NB4 (cell line): Measurements from ENCODE around the gene PRDM15.

Experiments
- POLR2A ChIP-seq: IDR thresholded peaks from 2 replicates; pipeline ENCODE4 v1.6.1; 2011; ENCODE audit warnings: mild to moderate bottlenecking; ENCODE audit not compliant: insufficient read length; ENCODE audit errors: extremely low read depth
- TF ChIP-seq, protein P1 (sequence below): IDR thresholded peaks from one replicate; pipeline ENCODE4 v1.5.1; 2012; ENCODE audit warnings: low read depth, low read length
- TF ChIP-seq, protein P2 (sequence below): IDR thresholded peaks from 2 replicates; pipeline ENCODE4 v1.6.1; 2011; ENCODE audit warnings: low read depth, low read length

DNA sequence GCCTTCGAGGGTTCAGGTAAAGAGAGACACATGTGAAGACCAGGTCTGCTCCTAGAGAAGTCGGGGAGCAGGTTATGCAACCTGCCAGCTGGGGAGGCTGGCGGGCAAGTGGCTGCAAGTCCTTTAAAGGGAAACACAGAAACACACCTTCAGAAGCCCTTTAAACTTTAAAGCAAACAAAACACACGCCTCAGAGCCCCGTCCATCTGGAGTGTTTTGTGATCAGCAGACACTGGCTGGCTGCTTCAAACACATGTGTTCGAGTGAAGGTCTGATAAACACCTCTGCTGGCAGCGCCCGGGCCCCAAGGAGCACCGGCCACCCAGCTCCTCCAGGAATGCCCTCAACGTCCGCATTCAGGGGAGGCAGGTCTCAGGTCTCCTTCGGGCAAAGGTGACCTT lies 127.5 kb downstream of the PRDM15 start:
- TF ChIP-seq POLR2A, result no peak
- TF ChIP-seq, protein P1, sequence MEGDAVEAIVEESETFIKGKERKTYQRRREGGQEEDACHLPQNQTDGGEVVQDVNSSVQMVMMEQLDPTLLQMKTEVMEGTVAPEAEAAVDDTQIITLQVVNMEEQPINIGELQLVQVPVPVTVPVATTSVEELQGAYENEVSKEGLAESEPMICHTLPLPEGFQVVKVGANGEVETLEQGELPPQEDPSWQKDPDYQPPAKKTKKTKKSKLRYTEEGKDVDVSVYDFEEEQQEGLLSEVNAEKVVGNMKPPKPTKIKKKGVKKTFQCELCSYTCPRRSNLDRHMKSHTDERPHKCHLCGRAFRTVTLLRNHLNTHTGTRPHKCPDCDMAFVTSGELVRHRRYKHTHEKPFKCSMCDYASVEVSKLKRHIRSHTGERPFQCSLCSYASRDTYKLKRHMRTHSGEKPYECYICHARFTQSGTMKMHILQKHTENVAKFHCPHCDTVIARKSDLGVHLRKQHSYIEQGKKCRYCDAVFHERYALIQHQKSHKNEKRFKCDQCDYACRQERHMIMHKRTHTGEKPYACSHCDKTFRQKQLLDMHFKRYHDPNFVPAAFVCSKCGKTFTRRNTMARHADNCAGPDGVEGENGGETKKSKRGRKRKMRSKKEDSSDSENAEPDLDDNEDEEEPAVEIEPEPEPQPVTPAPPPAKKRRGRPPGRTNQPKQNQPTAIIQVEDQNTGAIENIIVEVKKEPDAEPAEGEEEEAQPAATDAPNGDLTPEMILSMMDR, result no peak
- TF ChIP-seq, protein P2, sequence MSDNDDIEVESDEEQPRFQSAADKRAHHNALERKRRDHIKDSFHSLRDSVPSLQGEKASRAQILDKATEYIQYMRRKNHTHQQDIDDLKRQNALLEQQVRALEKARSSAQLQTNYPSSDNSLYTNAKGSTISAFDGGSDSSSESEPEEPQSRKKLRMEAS, result no peak
